HT-29 (cell line): ENCODE data around the gene EWSR1. TPM values are rescaled to one million over a fixed set of nuclear protein-coding genes. Genes with fewer than 3 reads are reported as not detected.
A peak's percentile ranks its signal among the peaks of the same experiment; 100 is the strongest.
"Not testable (repeated sequence)": the region's sequence is repeated elsewhere in the genome, so short reads cannot be mapped to it uniquely, and the experiment has no call there.

Experiments used
- DNase-seq: peaks from one replicate; pipeline ENCODE4 v3.0.0-alpha.2; 2015; ENCODE audit warnings: low spot score
- total RNA-seq: library from RNA; depleted of rRNA; stranded (reverse); fragments of >200 nt; shearing (Covaris generic); gene quantifications from 2 replicates; pipeline ENCODE4 v1.2.3, GENCODE V29; 2014; rRNA removed

The EWSR1 gene
- total RNA-seq = 372 TPM in 2 replicates

DNA sequence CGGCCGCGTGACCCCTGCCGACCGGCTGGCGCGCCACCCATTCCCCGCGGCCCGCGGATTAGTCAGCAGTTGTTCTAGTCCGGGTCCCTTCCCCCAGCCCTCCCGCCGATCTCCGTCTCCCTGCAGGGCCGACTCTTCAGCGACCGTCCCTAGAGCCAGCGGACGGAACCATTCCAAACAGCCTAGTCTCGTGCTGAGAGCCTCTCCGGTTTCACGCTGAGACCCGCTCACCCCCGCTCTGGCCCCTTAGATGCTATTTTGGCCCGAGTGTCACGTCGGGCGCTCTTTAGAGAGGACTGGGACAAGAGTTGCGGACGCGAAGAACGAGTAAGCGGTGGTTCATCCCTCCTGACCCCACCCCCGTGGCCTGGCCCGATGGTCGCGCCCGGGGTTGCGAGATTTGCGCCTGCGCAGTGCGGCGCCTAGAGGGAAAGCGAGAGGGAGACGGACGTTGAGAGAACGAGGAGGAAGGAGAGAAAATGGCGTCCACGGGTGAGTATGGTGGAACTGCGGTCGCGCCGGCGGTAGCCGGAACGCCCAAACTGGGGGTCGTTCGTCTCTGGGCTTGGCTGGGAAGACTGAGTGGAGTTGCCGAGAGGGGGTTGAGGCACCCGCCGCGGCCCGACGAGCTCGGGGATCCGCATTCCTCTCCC lies at the start of gene EWSR1, which contains the start of gene RHBDD3:
Gene EWSR1, plus strand, starts transcription at position 411 of the 653 bp plus-strand sequence. Its CDS starts 69 bp downstream, at position 480.
Gene RHBDD3, minus strand, starts transcription at position 124 of the 653 bp plus-strand sequence. CDS start 2,355 bp downstream, outside the sequence.
- peak; percentile 99 for DNase-seq

DNA sequence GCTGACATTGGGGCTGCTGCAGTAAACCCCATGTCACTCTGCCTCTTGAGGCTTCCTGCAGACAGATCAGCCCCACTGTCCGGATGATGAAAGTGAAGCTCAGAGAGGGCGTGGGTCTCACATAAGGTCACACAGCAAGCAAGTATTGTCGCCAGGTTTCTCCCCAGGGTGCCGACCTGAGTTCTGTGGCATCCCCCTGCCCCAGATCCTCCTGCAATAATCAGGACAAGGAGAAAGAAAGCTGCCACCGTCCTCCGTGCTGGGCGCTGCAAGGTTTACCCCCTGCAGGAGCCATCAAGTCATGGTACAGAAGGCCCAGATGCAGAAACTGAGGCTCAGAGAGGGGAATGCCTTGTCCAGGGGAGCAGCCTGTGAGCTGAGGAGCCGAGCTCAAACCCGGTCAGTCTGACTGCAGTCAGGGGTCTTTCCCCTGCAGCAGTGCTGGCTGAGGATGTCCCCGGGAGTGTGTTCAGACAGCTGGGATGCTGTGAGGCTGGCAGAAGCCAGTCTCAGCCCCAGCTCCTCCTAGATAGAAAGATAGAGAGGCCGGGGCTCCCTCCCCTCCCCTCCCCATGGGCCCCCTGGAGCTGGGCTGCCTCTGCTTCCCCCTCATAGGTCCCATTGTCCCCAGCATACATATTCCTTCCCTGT lies 49.2 kb upstream of the EWSR1 start:
- no peak for DNase-seq

DNA sequence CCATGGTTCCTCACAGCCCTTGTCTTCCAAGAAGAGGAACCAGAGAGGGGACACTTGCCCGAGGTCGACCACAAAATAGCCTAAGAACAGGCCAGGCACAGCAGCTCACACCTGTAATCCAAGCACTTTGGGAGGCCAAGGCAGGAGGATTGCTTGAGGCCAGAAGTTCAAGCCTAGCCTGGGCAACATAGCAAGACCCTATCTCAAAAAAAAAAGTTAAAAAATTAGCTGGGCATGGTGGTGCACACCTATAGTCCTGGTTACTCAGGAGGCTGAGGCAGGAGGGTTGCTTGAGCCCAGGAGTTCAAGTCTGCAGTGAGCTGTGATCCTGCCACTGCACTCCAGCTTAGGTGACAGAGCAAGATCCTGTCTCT lies 48.7 kb upstream of the EWSR1 start:
- DNase-seq = not testable (repeated sequence)

GRCh38 chr22:29219881-29220670 lies 48.0 kb upstream of the EWSR1 start:
- DNase-seq = no peak

DNA sequence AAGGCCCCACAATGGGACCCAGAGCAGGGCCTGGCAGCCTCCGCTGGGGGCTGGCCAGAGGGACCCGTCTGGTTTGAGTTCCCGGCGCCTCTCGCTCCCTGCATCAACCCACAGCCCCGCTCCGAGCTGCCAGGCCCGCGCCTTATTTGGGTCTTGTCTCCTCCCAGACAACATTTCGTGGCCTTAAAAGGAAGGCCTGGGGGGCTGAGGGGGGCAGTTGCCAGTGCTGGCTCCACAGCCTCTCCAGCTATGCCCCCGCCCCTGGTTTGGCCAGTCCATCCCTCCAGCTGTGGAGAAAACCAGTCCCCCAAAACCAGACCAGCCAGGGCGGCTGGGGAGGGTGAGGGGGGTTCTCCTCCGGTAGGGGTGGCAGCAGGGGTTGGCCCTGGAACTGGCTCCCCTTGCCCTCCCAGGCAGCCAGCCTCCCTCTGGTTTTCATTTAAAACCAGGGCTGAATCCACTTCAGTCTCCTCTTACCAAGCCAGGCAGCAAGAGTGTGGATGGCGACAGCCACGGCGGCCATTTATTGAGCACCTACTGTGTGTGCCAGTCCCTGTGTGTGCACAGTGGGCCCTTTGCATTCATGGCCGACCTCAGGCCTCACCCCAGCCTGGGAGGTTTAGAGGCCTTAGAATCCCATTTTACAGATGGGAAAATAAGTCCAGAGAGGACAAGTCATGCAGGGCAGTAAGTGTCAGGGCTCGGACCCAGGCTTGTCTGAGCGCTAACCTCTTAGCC lies 43.8 kb upstream of the EWSR1 start:
- DNase-seq = no peak

DNA sequence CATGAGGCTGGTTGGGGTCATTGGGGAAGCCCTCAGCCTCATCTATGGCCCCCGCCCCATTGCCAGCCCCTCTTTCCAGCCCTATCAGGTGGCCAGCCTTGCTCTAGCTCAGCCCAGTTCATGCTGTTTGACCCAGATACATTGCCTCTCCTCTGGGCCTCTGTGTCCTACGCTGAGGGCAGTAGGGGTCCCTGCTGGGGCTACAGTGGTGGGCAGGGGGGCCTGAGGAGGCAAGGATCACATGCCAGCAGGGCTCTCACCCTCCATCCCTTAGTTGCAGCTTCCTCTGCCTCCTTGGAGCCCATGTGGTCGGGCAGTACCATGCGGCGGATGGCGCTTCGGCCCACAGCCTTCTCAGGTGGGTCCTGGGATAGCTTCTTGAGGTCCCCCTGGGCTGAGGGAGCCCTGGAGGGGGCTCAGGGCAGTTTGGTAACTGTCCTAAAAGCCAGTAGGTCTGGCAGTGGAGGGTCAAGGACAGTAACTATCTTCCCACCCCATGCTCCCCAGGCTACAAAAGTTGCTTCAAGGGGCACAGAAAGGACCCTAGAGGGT lies 43.1 kb upstream of the EWSR1 start:
- DNase-seq = no peak

DNA sequence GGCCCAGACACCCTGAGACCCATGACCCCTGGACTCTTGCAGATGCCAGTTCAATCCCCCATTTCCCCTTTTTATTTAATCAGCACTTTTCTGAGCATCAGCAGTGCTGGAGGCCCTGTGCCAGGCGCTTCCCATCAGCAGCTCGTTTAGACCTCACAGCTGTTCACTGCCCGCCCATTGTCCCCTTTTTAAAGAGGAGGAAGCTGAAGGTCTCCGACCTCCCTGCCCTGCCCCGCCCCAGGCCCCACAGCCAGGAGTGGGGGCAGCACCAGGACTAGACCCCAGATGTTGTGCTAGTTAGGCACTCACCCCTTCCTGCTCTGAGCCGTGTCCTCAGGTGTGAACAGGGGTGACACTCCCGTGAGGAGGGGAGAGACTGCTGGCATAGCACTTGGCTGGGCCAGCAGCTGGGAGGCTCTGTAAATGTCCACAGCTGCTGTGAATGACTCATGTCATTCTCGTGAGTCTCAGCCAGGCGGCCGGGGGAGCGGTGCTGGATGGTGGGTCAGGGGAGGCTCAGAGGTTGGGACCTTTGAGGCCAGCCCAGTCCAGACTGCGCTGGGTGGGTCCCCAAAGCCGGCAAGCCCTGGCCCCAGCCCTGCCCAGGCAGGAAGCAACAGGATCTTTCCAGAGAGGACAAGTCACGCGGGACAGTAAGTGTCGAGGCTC lies 42.5 kb upstream of the EWSR1 start:
- no peak for DNase-seq

DNA sequence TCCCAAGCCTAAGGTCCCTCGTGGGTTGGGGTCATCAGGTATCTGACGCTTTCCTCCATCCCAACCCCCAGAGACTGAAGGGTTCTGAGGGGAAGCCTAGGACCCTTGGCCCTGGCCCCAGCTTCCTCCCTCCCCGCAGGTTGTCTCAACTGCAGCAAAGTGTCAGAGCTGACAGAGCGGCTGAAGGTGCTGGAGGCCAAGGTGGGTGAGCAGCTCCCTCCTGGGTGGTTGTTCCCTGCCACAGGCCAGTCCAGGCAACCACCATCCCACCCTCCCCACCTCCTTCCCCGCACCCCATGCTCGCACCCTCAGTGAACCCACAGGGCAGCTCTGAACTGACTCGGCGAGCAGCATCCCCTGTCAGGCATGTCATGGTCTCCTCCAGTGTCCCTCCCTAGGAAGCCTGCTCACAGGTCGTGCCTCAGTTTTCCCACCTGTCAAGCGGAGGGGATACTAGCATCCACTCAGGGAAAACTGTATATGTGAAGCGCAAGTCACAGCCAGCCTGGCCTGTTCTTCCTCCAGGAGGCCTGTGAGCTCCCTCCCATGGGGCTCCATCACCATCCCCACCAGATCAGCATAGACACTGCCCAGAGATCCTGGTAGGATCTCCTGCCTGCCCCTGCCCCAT lies 41.6 kb upstream of the EWSR1 start:
- DNase-seq = no peak

GRCh38 chr22:29230972-29231875 lies 36.8 kb upstream of the EWSR1 start:
- DNase-seq = no peak

DNA sequence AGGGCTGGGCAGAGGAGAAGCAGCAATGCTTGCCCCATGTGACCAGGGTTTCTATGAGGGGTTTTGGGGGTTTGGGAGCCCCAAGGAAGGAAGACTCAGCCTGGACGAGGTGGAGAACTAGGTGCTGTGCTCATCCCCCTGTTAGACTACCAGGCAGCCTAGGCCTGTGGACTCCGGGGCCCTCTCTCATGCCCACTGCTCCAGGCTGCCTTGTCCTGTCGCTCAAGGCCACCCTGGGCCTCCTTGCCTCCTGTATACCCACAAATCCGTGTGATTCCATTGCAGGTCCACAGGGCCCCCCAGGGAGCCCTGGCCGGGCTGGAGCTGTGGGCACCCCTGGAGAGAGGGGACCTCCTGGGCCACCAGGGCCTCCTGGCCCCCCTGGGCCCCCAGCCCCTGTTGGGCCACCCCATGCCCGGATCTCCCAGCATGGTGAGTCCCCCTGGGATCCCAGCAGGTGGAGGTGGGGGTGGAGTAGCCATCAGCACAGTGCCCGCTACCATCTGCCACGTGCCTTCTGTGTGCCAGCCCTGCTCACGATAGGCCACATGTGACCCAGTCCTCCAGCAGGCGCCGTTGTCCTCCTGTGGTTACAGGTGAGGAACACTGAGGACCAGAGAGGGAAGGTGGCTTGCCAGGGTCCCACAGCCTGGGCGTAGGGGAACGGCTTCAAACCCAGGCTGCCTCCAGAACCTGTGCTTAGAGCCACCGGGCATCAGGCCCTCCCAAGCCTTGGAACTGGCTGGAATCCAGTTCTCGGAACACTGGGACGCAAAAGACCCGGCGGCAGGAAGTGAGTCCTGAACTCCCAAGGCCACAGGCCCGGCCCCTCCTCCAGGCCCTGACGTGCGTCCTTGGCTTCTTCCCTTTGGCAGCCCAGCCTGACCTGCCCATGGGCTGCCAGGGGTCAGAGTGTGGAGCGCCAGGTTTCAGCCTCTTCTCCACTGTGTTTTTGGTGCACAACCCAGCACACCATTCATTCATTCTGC lies 35.8 kb upstream of the EWSR1 start:
- DNase-seq = no peak

- DNase-seq = no peak
These were observed 34.7 kb upstream of the EWSR1 start for GRCh38 chr22:29233277-29233877.

- not testable (repeated sequence) for DNase-seq
These were observed 27.6 kb upstream of the EWSR1 start for GRCh38 chr22:29240481-29240880.

DNA sequence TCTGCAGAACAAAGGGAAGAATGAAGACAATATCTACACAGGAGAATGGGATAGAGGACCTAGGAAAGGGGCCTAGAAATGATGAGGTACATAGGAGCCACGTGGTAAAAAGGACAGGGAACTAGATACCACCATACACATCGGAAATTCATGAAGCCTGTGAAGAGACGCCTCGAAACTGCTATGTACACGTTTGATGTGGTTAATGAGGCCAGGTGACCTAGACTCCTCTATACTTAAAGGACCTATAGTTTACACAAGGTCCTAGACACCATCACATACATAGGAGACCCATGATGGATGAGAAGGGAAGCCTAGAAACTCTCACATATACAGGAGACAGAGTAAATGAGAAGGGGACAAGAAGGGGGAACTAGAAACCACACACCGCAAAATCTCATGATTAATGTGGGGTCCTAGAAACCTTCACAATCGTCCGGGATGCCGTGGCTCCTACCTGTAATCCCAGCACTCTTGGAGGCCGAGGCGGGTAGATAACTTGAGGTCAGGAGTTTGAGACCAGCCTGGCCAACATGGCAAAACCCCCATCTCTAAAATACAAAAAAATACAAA lies 24.1 kb upstream of the EWSR1 start:
- DNase-seq = no peak

GRCh38 chr22:29244785-29245625 lies 23.1 kb upstream of the EWSR1 start:
- DNase-seq = no peak

- peak; percentile 78 for DNase-seq
These were observed 22.3 kb upstream of the EWSR1 start for GRCh38 chr22:29245626-29246385.

DNA sequence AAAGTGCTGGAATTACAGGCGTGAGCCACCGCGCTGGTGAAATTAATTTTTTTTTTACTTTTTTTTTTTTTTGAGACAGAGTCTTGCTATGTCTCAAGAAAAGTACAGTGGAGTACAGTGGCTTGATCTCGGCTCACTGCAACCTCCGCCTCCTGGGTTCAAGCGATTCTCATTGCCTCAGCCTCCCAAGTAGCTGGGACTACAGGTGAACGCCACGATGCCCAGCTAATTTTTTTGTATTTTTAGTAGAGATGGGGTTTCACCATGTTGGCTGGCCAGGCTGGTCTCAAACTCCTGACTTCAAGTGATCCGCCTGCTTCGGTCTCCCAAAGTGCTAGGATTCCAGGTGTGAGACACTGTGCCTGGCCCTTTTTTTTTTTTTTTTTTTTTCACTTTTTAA lies 20.2 kb upstream of the EWSR1 start:
- not testable (repeated sequence) for DNase-seq
